Heart left ventricle (tissue), 16 donors: Measurements from ENCODE around the gene INSIG2. TPM values are rescaled to one million over a fixed set of nuclear protein-coding genes. Genes with fewer than 3 reads are reported as not detected.

Experiments
- ATAC-seq, 4 donors: fragments of 200-7000 bp; cut with Tn5 transposase; one replicate each; pipeline ENCODE4 v1.9.1; 2020 to 2022; ENCODE audit warnings: moderate library complexity in 4 of 4, mild to moderate bottlenecking in 3 of 4, moderate number of reproducible peaks in 1 of 4
- DNase-seq, 5 donors: peaks; one replicate each; pipeline ENCODE4 v3.0.0-alpha.2; 2020
- H3K27ac ChIP-seq, 12 donors: fragments of 200-600 bp; sonication (generic) in 4 of 12; one replicate each; pipeline versions ENCODE4 v1.5.0 to v1.8.0; 2016 to 2022; ENCODE audit warnings: mild to moderate bottlenecking in 2 of 12
- H3K27me3 ChIP-seq, 9 donors: fragments of 200-600 bp; sonication (generic) in 2 of 9; one replicate each; pipeline versions ENCODE4 v1.5.1 to v1.8.0; 2016 to 2022; ENCODE audit warnings: mild to moderate bottlenecking in 3 of 9
- H3K36me3 ChIP-seq, 9 donors: fragments of 200-600 bp; sonication (generic) in 2 of 9; one replicate each; pipeline versions ENCODE4 v1.5.0 to v1.8.0; 2018 to 2022; ENCODE audit warnings: mild to moderate bottlenecking in 2 of 9
- H3K4me1 ChIP-seq, 12 donors: fragments of 200-600 bp; sonication (generic) in 4 of 12; one replicate each; pipeline versions ENCODE4 v1.5.0 to v1.8.0; 2016 to 2022; ENCODE audit warnings: mild to moderate bottlenecking in 3 of 12
- H3K4me3 ChIP-seq, 12 donors: fragments of 200-600 bp; sonication (generic) in 4 of 12; one replicate each; pipeline versions ENCODE4 v1.5.0 to v1.8.0; 2017 to 2022; ENCODE audit warnings: mild to moderate bottlenecking in 9 of 12, moderate library complexity in 4 of 12
- H3K9me3 ChIP-seq, 12 donors: fragments of 200-600 bp; sonication (generic) in 4 of 12; one replicate each; pipeline versions ENCODE4 v1.5.0 to v1.8.0; 2016 to 2022; ENCODE audit warnings: mild to moderate bottlenecking in 1 of 12
- POLR2A ChIP-seq, 2 donors: fragments of 450-650 bp; IDR thresholded peaks; one replicate each; pipeline ENCODE4 v1.6.1; 2017; ENCODE audit warnings: antibody characterized with exemption in 2 of 2, mild to moderate bottlenecking in 2 of 2, moderate library complexity in 2 of 2
- WGBS, 4 donors: extraction: QIAGEN DNeasy Blood & Tissue Kit in 2 of 4; methylation state at CpG; one replicate each; pipeline versions ENCODE4 v1.1.5 to v1.1.7; 2013 to 2018; 5-methylcytosine and 5-hydroxymethylcytosine counted together
- intact Hi-C, 10 donors: fragments of 100-400 bp; cut with DNase I; formaldehyde crosslinking; loops; one replicate each; pipeline versions ENCODE4 v1.11.1 to v1.14.2; 2022
- polyA plus RNA-seq, 2 donors: library from polyadenylated mRNA; stranded (reverse); fragments of 200-250 nt; gene quantifications; one replicate each; pipeline ENCODE4 v1.2.3, GENCODE V29; 2013
- total RNA-seq, 9 donors: library from RNA; depleted of rRNA in 2 of 9; stranded (reverse); fragments of >200 nt in 2 of 9; fragmentation: NEBNext Ultra II Directional in 3 of 9; extraction: Animal tissue kit (Norgen Biotek cat#: 25700) in 3 of 9; gene quantifications; one replicate each; pipeline versions ENCODE4 v1.1.0 to v1.2.4, GENCODE V29; 2016 to 2023
- TF ChIP-seq, protein P1 (sequence below), 12 donors: fragments of 200-600 bp; sonication (generic) in 4 of 12; IDR thresholded peaks; one replicate each; pipeline versions ENCODE4 v1.5.0 to v1.8.0; 2018 to 2022; ENCODE audit warnings: antibody characterized with exemption in 12 of 12, mild to moderate bottlenecking in 5 of 12
- donor health status: ischemic (EF 13 %, LVEDD 7.1; RV severe dilation, severe dysfunction).
- donor health status: healthy with polysubstance abuse.
- donor health status: DM: no; HTN: yes; CAD: no.
- donor health status: DM: no; HTN: no; CAD: no.
- donor health status: ischemic (EF 25% LVEDD 6.9; RV normal size, moderate dysfunction).
- donor health status: ischemic (EF 25% LVEDD 5.7; RV mildly dilated, moderate dysfunction).
- donor health status: healthy.
- donor health status: DM: yes; HTN: yes; CAD: no.
- donor health status: ischemic (EF 35%, LVEDD 5.7; RV mildly dilated, moderate dysfunction).
- donor health status: nonischemic (EF 11% LVEDD 7.7; RV severe dilation, severe dysfunction).
- donor health status: DM: yes; HTN: yes; CAD: no.
- donor health status: PGD.
- donor health status: ischemic (EF 29% LVEDD 5.4; RV normal size, mild dysfunction).
- donor health status: nonischemic (EF 23%, LVEDD 6.1; RV moderate dilation, normal function).

Gene INSIG2
- total and polyA plus RNA-seq, 11 donors, result 6.5 to 16.4 (median 13.7) TPM

- no peak for ATAC-seq
- no peak for DNase-seq
- no peaks in the 10 kb centered on the region for H3K36me3 ChIP-seq
- H3K27me3 ChIP-seq, result peaks cover 0 to 57% (median 13%) of the 10 kb centered on the region in 9 donors
- no peak overlapping the region for H3K4me3 ChIP-seq
- 63 to 78% (median 73%) methylated on average over 3 of the region's 3 CpGs for WGBS, 4 donors
- intact Hi-C loops, result loop anchor here in 9 of 10 donors (5.0 to 10.0 kb wide), 6 partner anchors 156 to 814 kb away; no protein-coding TSS in a partner anchor
- no peaks in the 10 kb centered on the region for H3K9me3 ChIP-seq
- H3K4me1 ChIP-seq, result peaks cover 0 to 6% (median 0%) of the 10 kb centered on the region in 12 donors
- TF ChIP-seq, protein P1, sequence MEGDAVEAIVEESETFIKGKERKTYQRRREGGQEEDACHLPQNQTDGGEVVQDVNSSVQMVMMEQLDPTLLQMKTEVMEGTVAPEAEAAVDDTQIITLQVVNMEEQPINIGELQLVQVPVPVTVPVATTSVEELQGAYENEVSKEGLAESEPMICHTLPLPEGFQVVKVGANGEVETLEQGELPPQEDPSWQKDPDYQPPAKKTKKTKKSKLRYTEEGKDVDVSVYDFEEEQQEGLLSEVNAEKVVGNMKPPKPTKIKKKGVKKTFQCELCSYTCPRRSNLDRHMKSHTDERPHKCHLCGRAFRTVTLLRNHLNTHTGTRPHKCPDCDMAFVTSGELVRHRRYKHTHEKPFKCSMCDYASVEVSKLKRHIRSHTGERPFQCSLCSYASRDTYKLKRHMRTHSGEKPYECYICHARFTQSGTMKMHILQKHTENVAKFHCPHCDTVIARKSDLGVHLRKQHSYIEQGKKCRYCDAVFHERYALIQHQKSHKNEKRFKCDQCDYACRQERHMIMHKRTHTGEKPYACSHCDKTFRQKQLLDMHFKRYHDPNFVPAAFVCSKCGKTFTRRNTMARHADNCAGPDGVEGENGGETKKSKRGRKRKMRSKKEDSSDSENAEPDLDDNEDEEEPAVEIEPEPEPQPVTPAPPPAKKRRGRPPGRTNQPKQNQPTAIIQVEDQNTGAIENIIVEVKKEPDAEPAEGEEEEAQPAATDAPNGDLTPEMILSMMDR (IDR thresholded peaks at IDR 0.05), result no peak
- TF ChIP-seq POLR2A (IDR thresholded peaks at IDR 0.05), result no peak
- no peak overlapping the region for H3K27ac ChIP-seq
These were observed 39.9 kb upstream of the INSIG2 start for GRCh38 chr2:118048401-118048800.

DNA sequence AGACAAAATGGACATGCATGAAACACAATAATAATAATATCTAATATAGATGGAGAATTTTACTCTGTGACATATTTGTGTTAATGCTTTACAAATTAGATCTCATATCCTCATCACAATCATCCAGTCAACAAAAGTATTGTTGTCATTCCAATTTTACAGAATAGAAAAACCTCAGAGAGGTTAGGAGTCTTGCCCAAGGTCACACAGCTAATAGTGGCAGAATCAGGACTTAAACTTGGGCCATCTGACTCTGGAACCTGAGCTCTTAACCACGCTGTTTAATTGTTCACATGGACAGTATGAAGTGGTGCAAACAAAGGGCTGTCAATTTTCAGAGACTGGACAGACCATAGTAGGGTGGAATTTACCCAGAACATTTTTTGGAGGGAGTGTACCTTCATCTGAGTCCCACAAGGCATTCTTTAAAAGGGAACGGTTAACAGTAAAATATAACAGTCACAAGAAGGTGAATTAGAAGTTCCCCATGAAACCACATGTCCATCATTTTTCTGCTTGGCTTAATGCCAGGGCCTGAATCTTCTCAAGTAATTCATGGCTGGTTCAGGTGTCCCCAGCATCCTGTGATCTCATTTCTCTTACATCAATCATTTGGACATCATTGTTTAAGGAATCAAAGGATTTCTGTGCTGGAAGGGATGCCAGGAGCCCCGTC is 39.0 kb upstream of the INSIG2 start:
- TF ChIP-seq POLR2A (IDR thresholded peaks at IDR 0.05), result no peak
- TF ChIP-seq, protein P1 (IDR thresholded peaks at IDR 0.05), result no peak
- H3K36me3 ChIP-seq, result no peaks in the 10 kb centered on the region
- ATAC-seq (no peak), DNase-seq (no peak)
- peaks cover 0 to 6% (median 0%) of the 10 kb centered on the region in 12 donors for H3K4me1 ChIP-seq
- WGBS, 4 donors, result 61 to 71% (median 68%) methylated on average over 3 of the region's 3 CpGs
- no peak overlapping the region for H3K4me3 ChIP-seq
- no peaks in the 10 kb centered on the region for H3K9me3 ChIP-seq
- peaks cover 0 to 57% (median 10%) of the 10 kb centered on the region in 9 donors for H3K27me3 ChIP-seq
- intact Hi-C loops, result loop anchor here in 9 of 10 donors (5.0 to 10.0 kb wide), 6 partner anchors 156 to 813 kb away; no protein-coding TSS in a partner anchor
- H3K27ac ChIP-seq, result no peak overlapping the region

- intact Hi-C loops, result loop anchor here in 9 of 10 donors (5.0 to 10.0 kb wide), 7 partner anchors 135 to 813 kb away; no protein-coding TSS in a partner anchor
- no peak for ATAC-seq
- H3K36me3 ChIP-seq, result no peaks in the 10 kb centered on the region
- no peak for TF ChIP-seq POLR2A (IDR thresholded peaks at IDR 0.05)
- TF ChIP-seq, protein P1 (IDR thresholded peaks at IDR 0.05), result no peak
- H3K4me3 ChIP-seq, result no peak overlapping the region
- peaks cover 0 to 57% (median 10%) of the 10 kb centered on the region in 9 donors for H3K27me3 ChIP-seq
- peaks cover 0 to 6% (median 0%) of the 10 kb centered on the region in 12 donors for H3K4me1 ChIP-seq
- no peaks in the 10 kb centered on the region for H3K9me3 ChIP-seq
- DNase-seq, result no peak
- no peak overlapping the region for H3K27ac ChIP-seq
These were observed 38.5 kb upstream of the INSIG2 start for GRCh38 chr2:118049816-118050140.

DNA sequence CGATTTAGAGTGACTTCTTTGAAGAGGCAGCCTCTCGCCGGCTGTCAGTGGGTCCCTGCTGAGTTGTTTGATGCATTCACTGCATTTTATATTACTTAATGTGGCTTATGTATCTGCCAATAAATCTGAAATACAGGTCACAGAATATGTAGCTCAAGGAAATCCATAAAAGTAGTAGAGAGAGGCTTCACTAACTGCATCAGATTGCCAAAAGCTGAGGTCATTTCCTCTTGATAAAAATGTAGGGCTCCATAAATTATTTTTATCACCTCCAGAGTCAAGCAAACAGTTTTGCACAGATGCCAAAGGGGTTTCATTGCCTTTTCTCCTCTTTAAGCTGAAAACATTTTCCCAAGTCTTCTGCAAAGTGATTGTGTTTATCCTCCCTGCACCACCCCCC is 37.9 kb upstream of the INSIG2 start:
- WGBS, 4 donors, result 51 to 64% (median 52%) methylated on average over 3 of the region's 3 CpGs
- no peaks in the 10 kb centered on the region for H3K9me3 ChIP-seq
- ATAC-seq, result no peak
- no peak for TF ChIP-seq POLR2A (IDR thresholded peaks at IDR 0.05)
- TF ChIP-seq, protein P1 (IDR thresholded peaks at IDR 0.05), result no peak
- no peak for DNase-seq
- H3K4me3 ChIP-seq, result no peak overlapping the region
- H3K36me3 ChIP-seq, result no peaks in the 10 kb centered on the region
- H3K27me3 ChIP-seq, result peaks cover 0 to 53% (median 10%) of the 10 kb centered on the region in 9 donors
- peaks cover 0 to 6% (median 0%) of the 10 kb centered on the region in 12 donors for H3K4me1 ChIP-seq
- intact Hi-C loops, result loop anchor here in 1 of 10 donors (10.0 kb wide), 1 partner anchor 134 kb away; no protein-coding TSS in a partner anchor
- H3K27ac ChIP-seq, result no peak overlapping the region
